DMS153 treated with DMSO at 0.1 percent for 48 hours (cell line): ENCODE results near the gene DOK5.

ENCODE experiments used
- DNase-seq: peaks from one replicate; lab custom pipeline; 2025; ENCODE audit not compliant: unreplicated experiment; lab: John Stamatoyannopoulos, UW

Gene DOK5

DNA sequence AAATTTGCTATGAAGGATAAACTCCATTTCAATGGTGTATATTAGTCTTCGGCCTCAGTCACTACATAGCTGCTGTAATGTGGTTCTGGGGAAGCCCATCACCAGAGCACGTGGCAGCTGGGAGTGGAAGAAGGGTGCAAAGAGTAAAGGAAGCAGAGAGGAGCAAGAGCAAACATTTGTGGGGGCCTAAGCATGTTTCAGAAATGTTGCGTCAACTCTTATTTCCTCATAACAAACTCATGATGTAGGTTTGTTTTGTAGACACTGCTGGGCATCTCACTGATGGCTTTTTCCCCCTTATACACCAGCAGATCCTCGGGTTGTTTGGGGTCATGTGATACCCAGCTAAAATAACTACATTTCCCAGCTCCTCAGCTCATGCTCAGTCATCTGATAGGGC is 37.3 kb downstream of the DOK5 start:
- DNase-seq: no peak

DNA sequence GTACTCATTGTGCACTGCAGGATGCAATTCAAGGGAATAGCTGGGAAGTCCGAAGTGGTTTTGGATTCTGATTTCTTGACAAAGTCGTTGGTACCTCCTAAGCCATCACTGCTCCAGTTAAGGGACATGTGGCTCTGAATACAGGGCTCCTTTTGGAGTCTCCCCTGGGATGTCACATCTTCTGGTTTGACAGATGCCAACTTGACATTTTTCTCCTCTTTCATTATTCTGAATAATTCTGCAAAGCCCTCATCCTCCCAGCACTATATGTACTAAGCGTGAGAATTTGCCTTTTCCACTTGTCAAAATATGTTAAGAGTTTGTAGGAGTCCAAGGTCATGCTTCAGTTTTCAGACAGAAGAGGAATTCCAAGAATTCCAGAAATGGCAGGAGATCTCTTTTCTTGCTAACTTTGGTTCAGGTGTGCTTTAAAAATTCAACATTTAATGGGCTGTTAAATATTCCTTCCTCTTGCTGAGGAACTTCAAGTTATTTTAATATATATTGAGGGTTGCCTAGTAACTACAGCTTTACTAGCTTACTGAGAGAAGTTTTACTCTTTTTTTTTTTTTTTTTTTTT is 38.7 kb downstream of the DOK5 start:
- no peak for DNase-seq

DNA sequence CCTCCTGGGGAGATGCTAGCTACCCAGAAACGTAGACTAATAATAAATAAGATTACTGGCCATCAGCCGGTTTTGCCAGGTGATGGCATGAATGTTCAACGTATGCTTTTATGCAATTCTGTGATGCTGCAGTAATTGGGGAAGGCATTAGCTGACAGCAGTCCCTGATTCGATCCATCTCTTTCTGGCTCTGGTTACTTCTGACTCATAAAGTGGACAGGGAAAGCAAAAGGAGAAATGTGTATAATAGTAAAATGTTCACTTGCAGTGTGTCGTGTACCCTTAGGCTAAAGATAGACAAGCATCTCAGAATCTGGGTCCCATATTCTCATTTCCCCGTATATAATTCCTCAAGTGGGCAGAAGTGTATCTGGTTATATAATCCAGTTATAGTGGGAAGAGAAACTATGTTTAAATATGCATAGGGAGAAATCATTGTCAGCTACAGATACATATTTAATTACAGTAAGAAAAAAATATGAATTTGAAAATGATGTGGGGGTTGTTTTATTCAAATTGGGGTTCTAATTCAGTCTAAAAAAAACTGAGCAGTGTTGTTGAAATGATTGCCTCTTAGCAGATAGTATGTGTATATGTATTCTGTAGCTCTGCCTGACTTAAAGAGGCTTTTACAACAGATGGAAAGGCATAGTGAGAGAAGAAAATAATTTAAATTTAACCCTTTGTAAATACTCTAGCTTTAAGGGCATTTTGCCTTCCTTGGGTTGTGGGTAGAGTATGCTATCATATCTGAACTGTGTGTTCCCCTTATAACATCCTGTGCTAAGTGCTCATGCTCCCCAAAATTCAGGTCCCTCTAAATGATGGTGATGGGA is 40.6 kb downstream of the DOK5 start:
- no peak for DNase-seq

- no peak for DNase-seq
Observed at GRCh38 chr20:54517241-54517975, 42.0 kb downstream of the DOK5 start.

DNA sequence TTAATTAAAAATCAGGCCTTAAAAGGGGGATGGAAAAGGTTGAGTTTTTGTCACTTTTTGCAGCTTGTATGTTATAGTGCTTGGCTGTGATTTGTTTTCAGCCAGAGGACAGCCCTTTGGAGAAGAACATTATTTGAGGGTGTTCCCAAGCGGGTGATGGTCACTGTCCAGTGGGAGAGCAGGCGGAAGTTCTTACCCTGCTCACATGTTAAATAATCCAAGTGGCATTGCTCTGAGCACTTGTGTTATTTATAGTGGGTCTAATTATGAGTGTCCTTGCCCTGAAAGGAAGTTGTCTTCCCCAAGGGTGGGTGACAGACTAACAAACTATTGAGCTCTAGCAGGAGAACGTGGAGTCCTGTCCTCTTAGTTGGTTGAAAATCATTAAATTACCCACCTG is 49.5 kb downstream of the DOK5 start:
- DNase-seq: no peak

DNA sequence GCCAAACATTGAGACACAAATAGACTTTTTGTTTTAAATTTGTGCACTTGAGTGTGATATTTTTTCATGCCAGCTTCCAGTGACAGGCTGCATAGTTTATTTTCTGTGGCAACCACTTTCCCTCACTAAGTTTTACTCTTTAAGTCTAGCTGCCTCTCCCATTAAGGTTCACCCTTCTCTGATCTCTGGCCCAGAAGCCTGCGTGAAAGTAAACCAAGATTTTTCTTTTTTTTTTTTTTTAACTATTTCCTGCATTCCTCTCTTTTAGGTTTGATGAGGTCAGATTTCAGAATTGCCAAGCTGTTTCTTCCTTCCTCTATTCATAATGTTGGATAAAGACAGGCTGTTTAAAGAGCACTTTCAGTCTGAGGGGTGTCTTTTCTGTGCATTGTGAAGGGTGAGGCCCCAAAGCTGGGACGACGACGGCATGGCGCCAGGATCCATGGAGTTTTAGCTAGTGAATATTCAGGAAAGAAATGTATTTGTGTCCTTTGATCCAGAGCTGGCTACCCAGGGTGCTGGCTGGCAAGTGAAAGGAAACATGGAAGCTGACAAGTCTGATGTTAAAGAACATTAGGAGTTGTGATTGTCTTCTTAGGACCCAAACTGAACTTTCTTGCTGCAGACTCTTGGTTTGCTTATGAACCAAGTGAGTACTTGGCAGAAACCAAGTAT is 50.7 kb downstream of the DOK5 start:
- no peak for DNase-seq

GRCh38 chr20:54526801-54527200 is 51.4 kb downstream of the DOK5 start:
- no peak for DNase-seq

GRCh38 chr20:54532573-54532972 is 57.2 kb downstream of the DOK5 start:
- DNase-seq: no peak

- DNase-seq: no peak
Observed at GRCh38 chr20:54534101-54534500, 58.7 kb downstream of the DOK5 start.

- DNase-seq: no peak
Observed at GRCh38 chr20:54535033-54535432, 59.6 kb downstream of the DOK5 start.

DNA sequence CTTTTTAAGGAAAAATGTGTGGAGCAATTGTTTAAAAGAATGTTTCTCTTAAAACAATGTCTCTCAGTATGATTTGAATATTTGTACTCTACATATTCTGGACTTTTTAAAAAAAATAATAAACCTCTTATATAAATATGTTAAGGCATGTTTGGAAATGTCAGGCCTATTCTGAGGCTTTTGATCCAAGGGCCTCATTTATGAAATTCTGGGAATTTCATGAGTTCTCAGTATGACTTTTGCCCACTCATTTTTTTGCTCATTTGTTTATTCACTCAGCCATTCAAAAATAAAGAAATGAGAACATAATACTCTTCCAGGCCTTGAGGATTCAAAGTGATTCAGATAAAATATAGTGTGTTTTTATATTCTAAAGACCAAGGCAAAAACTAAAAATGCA is 60.4 kb downstream of the DOK5 start:
- no peak for DNase-seq

DNA sequence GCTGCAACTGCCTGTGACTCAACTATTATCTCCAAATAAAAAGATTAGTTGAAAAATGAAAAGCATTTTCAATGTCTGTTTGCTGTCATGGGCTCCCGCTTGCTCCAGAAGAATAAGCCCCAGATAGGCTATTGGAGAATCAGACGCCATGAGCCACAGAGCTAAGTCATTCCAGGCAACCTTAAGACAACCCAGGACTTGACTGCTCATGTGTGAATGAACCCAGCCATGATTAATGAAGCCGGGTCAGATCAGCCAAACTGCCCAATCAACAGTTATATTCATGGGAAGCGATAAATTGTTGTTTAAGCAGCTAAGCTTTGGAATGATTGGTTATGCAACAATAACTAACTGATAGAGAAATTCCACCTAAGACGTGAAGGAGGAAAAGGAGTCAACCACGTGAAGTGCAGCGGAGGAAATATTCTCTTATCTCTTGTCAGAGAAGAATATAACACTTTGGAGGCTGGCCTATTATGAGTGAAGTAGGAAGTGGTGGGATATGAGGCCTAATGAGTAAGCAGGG is 64.2 kb downstream of the DOK5 start:
- DNase-seq: no peak

DNA sequence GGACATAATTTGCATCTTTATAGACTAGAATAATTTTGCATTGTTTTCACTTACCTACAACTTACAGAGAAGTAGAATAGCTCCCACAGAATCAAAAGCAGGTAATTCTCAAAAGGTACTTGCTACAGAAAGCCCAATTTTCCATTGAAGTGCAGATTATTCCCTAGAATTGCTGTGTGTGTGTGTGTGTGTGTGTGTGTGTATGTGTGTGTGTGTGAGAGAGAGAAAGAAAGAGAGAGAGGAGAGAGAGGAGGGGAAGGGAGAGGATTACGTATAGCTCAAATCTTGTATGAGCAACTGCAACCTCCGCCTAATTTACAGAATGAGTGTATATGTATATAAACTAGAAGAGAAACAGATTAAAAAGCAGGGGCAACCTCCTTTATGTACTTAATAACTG is 68.0 kb downstream of the DOK5 start:
- no peak for DNase-seq

DNA sequence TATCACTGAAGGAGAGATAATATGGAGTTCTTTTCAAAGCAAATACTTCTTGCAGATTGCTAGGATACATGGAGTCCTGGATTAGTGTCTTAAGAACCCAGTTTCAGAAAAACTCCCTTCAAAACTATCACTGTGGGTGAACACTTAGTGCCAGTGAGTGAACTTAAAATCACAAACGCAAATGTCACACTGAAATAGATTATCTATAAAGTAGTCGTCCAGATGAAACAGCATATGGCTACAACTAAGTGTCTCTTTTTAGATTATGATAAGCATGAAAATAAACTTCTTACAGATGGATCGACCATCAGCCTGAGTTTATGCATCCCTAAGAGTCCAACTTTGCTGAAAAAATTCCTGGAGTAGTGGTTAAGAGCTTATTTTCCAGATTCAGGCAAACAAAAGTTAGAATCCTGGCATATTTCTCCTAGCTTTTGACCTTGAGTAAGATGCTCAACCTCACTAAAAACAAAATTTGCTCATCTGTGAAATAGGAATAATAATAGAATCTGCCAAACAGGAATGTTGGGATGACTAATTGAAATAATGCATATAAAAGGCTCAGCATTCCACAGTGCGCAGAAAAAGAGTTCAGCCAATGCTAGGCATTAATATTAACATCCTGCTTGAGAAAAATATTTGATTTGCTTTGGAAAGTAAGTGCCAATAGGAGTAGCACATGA is 70.4 kb downstream of the DOK5 start:
- DNase-seq: no peak

DNA sequence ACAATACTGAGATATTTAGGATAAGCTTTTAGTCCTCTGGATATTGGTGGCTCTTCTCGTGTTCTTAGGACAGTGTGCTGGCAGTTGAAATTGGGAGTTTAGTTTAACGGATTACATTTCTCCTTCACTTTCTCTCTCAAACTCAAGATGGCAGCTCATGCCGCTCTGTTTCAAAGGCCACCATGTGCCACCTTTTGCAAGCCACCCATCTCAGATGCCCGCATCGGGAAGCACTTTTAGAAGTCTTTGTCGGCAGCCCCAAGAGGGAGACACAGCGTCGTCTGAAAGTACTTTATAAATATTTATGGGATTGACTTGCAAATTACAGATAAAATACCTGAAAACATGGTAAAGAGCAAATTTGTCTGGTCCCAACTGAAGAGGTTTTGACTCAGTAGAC is 73.5 kb downstream of the DOK5 start:
- DNase-seq: no peak

DNA sequence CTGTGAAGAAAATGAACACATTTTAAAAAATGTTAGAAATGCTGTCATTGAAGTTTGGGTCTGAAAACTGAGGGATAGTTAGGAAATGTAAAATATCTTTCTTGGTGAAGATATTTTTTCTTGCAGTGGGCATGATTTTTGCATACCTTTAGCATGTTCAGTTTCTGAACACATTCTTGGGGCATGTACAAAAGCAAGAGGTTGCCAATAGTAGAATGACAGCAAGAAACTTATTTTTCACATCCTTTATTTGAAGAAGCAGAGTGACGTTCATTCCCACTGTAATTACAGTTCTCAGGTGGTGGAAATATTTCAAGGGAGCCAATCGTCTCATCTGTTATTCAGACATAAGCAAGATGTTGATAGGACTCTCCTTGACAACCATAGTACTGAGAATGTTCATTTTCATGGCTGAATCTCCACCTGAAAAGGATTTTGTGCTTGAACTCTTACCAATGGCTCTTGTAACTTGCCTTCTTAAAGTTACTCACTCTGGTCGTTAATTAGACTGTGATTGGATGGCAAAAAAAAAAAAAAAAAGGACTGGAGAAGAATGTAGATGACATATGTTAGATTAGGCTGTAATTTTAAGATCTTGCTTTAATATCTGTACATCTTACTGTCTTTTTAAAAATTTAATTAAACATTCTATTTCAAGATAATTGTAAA is 74.4 kb downstream of the DOK5 start:
- no peak for DNase-seq

DNA sequence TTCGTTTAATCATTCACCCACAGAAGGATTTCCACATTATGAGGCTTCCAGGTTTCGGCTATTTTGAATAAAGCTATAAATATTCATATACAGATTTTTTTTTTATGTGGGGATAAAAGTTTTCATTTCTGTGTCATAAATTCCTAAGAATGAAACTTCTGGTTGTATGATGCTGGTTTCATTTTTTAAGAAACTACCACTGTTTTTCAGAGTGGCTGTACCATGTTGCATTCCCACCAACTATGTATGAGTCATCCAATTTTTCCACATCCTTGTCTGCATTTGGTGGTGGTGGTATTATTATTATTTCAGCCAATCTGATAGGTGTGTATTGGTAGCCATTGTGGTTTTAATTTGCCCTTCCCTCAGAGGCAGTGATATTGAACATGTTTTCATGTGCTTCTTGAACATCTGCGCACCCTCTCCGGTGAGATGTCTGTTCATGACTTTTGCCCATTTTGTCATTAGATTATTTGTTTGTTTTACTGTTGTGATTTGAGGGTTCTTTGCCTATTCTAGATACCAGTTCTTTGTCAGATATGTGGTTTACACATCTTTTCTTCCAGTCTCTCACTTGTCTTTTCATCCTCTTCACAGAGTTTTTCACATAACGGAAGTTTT is 75.5 kb downstream of the DOK5 start:
- DNase-seq: no peak

DNA sequence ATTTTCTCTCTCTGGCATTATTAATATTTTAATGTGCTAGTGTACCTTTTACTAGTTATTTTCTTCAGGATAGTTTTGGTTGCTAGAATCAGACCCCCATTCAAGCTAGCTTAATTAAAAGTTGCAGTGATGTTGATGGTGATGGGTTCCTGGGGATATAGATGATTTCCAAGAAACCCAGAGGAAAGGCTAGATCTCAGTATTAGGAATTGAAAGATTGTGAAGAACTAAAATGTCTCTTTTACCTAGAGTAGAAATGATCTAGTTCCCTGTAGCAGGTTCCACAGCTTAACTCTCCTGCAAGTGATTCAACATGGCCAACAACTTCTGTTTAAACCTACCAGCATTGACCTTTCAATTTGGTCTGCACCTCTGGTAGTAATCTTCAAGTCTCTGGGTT is 78.6 kb downstream of the DOK5 start:
- no peak for DNase-seq

DNA sequence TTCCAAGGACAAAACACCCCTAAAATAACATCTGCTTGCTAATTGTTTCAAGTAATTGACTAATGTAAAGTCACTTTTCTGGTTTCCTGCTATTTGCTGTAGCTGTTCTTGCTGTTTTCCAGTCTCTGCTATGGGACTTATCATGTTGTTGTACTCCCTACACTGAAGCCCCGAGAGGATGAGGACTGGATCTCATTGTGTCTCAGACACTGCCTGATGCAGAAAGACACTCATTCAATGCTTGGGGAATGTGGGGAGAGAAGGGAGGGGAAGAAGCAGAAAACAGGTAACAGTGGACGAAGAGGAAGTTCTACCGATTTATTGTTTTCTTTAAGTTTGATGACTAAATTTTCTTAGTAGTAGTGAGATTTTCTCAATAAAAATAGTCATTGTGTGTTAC is 79.8 kb downstream of the DOK5 start:
- DNase-seq: no peak

- no peak for DNase-seq
Observed at GRCh38 chr20:54556406-54556805, 81.0 kb downstream of the DOK5 start.
